Tibial nerve (tissue), 3 donors: ENCODE results near the gene PAX8.

Experiments
- EP300 ChIP-seq, 2 donors: sonication (generic); formaldehyde crosslinking; IDR thresholded peaks; one replicate each; pipeline ENCODE4 v1.6.1; 2017; ENCODE audit warnings: antibody characterized with exemption in 2 of 2, mild to moderate bottlenecking in 1 of 2
- POLR2A ChIP-seq, 2 donors: fragments of 450-650 bp; IDR thresholded peaks; one replicate each; pipeline ENCODE4 v1.6.1; 2017; ENCODE audit warnings: antibody characterized with exemption in 2 of 2, mild to moderate bottlenecking in 2 of 2, moderate library complexity in 2 of 2

DNA sequence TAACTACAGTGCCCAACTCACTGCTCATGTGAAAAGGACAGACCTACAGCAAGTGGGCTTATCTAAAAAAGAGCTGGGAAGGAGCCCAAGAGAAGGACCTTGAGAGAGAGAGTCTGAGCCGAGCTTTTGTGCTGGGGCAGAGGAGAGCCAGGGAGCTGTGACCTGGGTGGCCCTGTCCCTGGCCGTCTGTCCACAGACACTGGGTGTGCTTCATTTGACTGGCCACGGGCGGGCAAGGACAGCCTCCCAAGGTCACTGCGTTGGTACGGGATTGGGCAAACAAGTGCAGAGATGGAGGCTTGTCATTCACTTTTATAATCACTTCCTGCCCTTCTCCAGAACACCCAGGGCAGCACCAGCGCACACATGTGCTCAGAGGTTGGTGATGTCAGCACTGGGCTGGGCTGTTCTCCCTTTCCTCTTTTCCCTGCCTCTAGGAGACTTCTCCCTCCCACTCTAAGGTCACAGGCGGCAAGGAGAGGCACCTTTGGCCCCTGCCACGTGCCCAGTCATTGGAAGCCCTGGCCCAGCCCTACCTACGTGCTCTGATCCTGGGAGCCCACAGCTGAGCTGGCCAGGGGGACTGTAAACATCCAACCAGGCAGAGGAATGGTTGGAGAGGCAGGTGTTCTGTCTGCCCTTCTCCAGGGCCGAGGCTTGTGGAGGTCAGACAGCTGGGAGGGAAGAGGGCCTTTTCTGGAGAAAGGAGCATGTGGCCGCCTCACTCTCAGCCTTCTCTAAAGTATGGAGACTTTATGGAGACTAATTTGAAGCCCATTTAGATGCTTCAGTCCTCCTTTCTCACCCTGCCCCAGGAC is 111.4 kb downstream of the PAX8 start:
- TF ChIP-seq EP300 (IDR thresholded peaks at IDR 0.05) = no peak
- no peak for TF ChIP-seq POLR2A (IDR thresholded peaks at IDR 0.05)
